Measurements from ENCODE around the gene NLRP2B.
"Not testable (repeated sequence)": the region's sequence is repeated elsewhere in the genome, so short reads cannot be mapped to it uniquely, and the experiment has no call there.

Gene NLRP2B

DNA sequence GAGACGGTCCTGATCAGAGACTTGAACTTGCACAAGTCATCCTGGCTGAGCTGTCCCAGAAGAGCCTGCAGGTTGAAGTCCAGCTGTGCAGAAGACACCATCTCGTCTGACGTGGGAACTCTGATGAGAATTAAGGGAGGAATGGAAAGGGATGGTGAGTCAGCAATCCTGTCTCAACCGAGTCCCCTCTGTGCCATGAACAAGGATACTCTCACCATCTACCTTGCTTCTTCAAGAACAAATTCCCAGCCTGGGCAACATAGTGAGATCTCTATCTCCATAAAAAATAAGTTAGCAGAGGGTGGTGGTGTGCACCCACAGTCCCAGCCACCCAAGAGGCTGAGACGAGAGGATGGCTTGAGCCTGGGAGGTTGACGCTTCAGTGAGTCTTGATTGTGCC lies at the start of gene NLRP2B:
NLRP2B (minus strand) TSS at position 101 of the 400 bp plus-strand sequence.
- H3K36me3 Mint-ChIP-seq (ENCODE audit: low read depth), result no peaks in the 10 kb centered on the region
- peaks cover 3% of the 10 kb centered on the region for H3K27me3 Mint-ChIP-seq (ENCODE audit: low read depth, poor library complexity)
- no peak within 1 kb of the TSS for H3K4me3 Mint-ChIP-seq
- peaks cover 95% of the 10 kb centered on the region for H3K9me3 Mint-ChIP-seq
- no peak within 1 kb of the TSS for H3K27ac Mint-ChIP-seq
- TF ChIP-seq, protein P1, sequence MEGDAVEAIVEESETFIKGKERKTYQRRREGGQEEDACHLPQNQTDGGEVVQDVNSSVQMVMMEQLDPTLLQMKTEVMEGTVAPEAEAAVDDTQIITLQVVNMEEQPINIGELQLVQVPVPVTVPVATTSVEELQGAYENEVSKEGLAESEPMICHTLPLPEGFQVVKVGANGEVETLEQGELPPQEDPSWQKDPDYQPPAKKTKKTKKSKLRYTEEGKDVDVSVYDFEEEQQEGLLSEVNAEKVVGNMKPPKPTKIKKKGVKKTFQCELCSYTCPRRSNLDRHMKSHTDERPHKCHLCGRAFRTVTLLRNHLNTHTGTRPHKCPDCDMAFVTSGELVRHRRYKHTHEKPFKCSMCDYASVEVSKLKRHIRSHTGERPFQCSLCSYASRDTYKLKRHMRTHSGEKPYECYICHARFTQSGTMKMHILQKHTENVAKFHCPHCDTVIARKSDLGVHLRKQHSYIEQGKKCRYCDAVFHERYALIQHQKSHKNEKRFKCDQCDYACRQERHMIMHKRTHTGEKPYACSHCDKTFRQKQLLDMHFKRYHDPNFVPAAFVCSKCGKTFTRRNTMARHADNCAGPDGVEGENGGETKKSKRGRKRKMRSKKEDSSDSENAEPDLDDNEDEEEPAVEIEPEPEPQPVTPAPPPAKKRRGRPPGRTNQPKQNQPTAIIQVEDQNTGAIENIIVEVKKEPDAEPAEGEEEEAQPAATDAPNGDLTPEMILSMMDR (IDR thresholded peaks at IDR 0.05), result no peak
- DNase-seq, result no peak
- H3K4me1 Mint-ChIP-seq, result no peaks in the 10 kb centered on the region

DNA sequence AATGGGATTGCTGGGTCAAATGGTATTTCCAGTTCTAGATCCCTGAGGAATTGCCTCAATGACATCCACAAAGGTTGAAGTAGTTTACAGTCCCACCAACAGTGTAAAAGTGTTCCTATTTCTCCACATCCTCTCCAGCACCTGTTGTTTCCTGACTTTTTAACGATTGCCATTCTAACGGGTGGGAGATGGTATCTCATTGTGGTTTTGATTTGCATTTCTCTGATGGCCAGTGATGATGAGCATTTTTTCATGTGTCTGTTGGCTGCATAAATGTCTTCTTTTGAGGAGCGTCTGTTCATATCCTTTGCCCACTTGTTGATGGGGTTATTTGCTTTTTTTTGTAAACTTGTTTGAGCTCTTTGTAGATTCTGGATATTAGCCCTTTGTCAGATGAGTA lies 45.9 kb upstream of the NLRP2B start:
- H3K36me3 Mint-ChIP-seq (ENCODE audit: low read depth); DNase-seq; H3K27ac Mint-ChIP-seq; H3K27me3 Mint-ChIP-seq (ENCODE audit: low read depth, poor library complexity); H3K4me1 Mint-ChIP-seq; H3K4me3 Mint-ChIP-seq: not testable (repeated sequence)
- peaks cover 88% of the 10 kb centered on the region for H3K9me3 Mint-ChIP-seq

DNA sequence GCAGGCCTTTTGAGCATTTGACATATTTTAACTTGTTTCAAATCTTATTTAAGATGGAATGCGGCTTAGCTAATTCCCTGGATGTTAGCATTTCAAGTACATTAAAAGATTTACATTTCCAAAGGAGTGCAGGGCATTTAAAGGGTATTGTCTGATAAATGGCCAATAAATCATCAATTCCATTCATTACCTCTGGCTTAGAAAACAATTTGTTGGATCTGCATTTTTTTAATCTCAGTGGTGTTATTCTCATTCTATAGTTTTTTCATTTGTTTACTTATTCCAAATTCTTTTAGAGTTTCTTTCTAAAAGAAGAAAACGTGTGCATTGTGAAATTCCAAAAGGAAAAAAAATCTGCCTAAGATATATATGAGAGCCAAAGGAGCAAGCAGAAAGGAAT lies 1.3 kb upstream of the NLRP2B start:
- Mint-ChIP-seq H3K4me3 (no peak overlapping the region), H3K9me3 (peaks cover 95% of the 10 kb centered on the region), H3K4me1 (no peaks in the 10 kb centered on the region), H3K27me3 (ENCODE audit: low read depth, poor library complexity) (peaks cover 7% of the 10 kb centered on the region), H3K36me3 (ENCODE audit: low read depth) (peaks cover 6% of the 10 kb centered on the region), H3K27ac (no peak overlapping the region)
- DNase-seq, result no peak
- TF ChIP-seq, protein P1 (IDR thresholded peaks at IDR 0.05), result no peak

DNA sequence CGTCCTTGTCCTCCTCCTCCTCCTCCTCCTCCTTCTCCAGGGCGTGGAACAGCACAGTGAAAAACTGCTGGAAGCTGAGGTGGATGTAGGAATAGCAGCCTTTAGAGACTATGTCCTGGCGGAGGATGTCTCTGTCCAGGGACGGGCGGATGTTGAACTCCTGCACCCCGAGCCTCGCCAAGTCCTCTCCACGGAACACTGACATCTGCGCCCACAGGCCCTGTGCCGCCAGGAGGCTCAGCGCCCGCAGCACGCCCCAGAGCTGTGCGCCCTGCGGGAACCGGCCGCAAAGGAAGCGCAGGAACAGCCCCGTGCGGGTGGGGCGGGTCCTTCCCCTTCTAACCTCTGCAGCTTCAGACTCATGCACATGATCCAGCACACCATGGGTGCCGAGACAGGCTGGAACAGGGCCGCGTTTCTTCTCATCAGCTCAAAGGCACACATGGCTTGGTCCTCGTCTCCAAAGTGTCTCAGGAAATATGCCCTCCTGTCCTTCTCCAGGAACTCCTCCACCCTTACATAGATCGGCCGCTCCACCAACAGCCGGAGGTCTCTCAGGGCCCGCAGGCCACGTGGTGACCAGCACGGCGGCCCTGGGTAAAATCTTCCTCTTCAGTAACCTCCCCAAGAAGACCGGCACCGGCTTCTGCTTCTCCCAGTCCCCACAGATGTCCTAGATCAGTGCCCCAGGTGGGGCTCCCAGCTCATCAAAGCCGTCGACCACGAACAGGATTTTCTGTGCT lies 1.2 kb downstream of the NLRP2B start:
- Mint-ChIP-seq H3K4me3 (no peak overlapping the region), H3K27ac (no peak overlapping the region), H3K27me3 (ENCODE audit: low read depth, poor library complexity) (peaks cover 3% of the 10 kb centered on the region), H3K9me3 (peaks cover 94% of the 10 kb centered on the region), H3K36me3 (ENCODE audit: low read depth) (no peaks in the 10 kb centered on the region), H3K4me1 (no peaks in the 10 kb centered on the region)
- no peak for DNase-seq
- TF ChIP-seq, protein P1 (IDR thresholded peaks at IDR 0.05), result no peak

DNA sequence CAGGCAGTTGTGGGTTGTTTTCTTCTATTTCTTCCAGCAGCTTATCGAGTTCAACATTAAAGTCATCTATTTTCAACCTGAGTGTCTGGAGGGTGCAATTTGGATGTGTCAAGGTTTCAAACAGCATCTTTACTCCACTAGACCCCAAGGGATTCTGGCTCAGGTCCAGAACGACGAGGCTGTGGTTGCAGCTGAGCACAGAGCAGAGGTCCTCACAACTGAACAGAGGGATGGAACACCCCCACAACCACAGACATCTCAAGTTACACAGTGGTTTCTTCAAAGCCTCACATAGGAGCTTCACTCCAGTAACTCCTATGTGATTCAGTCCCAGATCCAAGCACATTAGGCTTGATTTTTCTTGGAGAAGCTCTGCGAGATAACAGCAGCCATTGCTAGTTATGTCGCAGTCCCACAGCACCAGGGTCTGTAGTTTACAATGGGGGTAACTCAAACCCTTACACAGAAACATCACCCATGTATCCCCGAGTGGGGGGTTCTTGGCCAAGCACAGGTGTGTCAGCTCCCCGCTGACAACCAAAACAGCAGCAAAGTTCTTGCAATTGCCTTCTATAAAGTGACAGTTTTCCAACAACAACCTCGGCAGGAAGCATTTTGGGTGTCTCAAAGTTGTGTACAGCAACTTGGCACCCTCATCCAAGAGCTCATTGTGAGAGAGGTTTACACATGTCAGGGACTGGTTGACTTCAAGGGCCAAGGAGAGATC lies 2.8 kb downstream of the NLRP2B start:
- Mint-ChIP-seq H3K9me3 (peaks cover 90% of the 10 kb centered on the region), H3K27me3 (ENCODE audit: low read depth, poor library complexity) (peaks cover 3% of the 10 kb centered on the region), H3K4me1 (no peaks in the 10 kb centered on the region), H3K4me3 (no peak overlapping the region), H3K27ac (no peak overlapping the region), H3K36me3 (ENCODE audit: low read depth) (no peaks in the 10 kb centered on the region)
- TF ChIP-seq, protein P1 (IDR thresholded peaks at IDR 0.05), result no peak
- DNase-seq, result no peak

DNA sequence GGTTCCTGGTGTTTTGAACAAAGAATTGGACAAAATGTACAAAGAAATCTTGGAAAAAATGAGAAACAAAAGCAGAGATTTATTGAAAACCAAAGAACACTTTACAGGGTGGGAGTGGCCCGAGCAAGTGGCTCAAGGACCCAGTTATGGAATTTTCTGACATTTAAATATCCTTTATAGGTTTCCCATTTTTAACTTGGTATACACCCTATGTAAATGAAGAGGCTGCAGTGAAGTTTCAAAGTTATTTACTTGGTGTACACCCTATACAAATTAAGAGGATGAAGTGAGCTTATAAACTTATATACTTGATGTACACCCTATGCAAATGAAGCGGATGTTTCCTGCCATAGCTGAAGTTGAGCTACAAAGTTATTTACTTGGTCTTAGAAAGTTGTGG lies 4.7 kb downstream of the NLRP2B start:
- H3K27ac Mint-ChIP-seq, result no peak overlapping the region

More for the DNA sequence above, 4.7 kb downstream of the NLRP2B start:
- Mint-ChIP-seq H3K9me3 (peaks cover 89% of the 10 kb centered on the region), H3K27me3 (ENCODE audit: low read depth, poor library complexity) (peaks cover 3% of the 10 kb centered on the region), H3K36me3 (ENCODE audit: low read depth) (no peaks in the 10 kb centered on the region), H3K4me1 (no peaks in the 10 kb centered on the region), H3K4me3 (no peak overlapping the region)
- TF ChIP-seq, protein P1 (IDR thresholded peaks at IDR 0.05), result no peak
- DNase-seq, result no peak

Data from nephron progenitor cell (in vitro differentiated cells).